Measurements from ENCODE around the gene OTUD4.
A peak's percentile ranks its signal among the peaks of the same experiment; 100 is the strongest.
"Not testable (repeated sequence)": the region's sequence is repeated elsewhere in the genome, so short reads cannot be mapped to it uniquely, and the experiment has no call there.

Gene OTUD4

DNA sequence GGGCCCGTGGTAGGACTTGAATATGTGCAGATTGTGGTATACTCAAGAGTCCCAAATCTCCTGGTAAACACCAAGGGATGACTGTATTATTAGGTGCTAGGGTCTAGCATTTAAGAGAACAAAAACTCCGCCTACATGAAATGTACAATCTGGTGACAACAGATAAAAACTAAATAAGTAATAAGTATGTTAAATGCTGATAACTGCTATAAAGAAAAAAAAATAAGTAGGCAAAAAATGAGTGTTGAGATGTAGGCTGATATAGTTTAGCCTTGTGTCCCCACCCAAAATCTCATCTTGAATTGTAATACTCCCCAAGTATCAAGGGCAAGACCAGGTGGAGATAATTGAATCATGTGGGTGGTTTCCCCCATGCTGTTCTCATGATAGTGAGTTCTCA is 23.4 kb downstream of the OTUD4 start:
- H3K4me3 ChIP-seq (ENCODE audit: low read depth, low read length) = no peak overlapping the region
- no peak overlapping the region for H2AFZ ChIP-seq (ENCODE audit: low read length, unreplicated experiment)
- peaks cover 29% of the 10 kb centered on the region for H3K36me3 ChIP-seq (ENCODE audit: insufficient read depth, low read length)
- no peak overlapping the region for H3K27ac ChIP-seq (ENCODE audit: low read depth, low read length)
- H3K4me1 ChIP-seq (ENCODE audit: control insufficient read depth, insufficient read depth, low read length, unreplicated experiment) = no peaks in the 10 kb centered on the region
- H3K27me3 ChIP-seq (ENCODE audit: insufficient read depth, low read length) = no peaks in the 10 kb centered on the region
- peaks cover 16% of the 10 kb centered on the region for H3K79me2 ChIP-seq (ENCODE audit: control insufficient read depth, insufficient read depth, low read length, unreplicated experiment)

DNA sequence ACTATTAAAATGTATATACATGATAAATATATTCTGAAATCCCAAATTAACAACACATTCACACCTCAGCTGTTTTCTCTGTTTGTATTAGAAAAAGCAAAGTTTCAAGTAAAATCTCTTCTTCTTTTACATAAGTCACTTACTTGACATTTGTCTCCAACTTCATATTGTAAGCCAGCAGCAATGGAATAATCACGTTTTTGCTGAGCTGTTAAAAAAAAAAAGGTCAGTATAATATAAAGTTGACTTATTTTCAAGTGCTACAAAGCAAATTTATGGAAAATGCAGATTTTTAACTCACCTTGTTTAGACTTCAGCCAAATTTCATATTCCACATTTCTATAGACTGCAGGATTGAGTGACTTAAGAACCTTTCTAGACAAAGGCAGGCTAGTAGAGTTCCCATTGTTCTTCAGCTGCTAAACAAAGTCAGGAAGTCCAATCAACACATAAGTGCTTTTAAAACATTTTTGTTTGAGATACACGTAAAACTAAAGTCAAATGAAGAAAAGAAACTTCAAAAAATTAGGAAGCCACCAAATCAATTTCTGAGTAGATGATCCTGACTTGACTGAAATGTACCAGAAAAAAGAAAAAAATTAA is 25.0 kb downstream of the OTUD4 start:
- Histone ChIP-seq H3K4me1 (ENCODE audit: control insufficient read depth, insufficient read depth, low read length, unreplicated experiment) (no peaks in the 10 kb centered on the region), H3K27me3 (ENCODE audit: insufficient read depth, low read length) (no peaks in the 10 kb centered on the region), H3K36me3 (ENCODE audit: insufficient read depth, low read length) (peaks cover 22% of the 10 kb centered on the region), H2AFZ (ENCODE audit: low read length, unreplicated experiment) (no peak overlapping the region), H3K4me3 (ENCODE audit: low read depth, low read length) (no peak overlapping the region), H3K27ac (ENCODE audit: low read depth, low read length) (no peak overlapping the region), H3K79me2 (ENCODE audit: control insufficient read depth, insufficient read depth, low read length, unreplicated experiment) (peaks cover 14% of the 10 kb centered on the region)

DNA sequence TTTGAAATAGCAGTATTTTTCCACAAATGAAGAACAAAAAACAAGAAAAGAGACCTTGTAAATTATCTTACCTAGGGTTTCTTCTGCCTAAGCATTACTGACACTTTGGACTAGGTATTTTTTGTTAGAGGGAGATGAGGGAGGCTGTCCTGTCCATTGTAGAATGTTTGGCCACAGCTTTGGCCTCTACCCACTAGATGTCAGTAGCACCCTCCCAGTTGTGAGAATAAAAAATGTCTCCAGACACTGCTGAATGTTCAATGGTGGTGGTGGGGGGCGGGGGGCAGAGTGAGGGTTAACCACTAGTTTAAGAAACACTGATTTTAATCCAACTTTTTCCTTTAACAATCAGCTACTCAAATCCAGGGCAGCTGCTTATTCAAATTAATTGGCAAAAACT is 25.8 kb downstream of the OTUD4 start:
- no peak overlapping the region for H2AFZ ChIP-seq (ENCODE audit: low read length, unreplicated experiment)
- H3K36me3 ChIP-seq (ENCODE audit: insufficient read depth, low read length) = peaks cover 22% of the 10 kb centered on the region
- no peak overlapping the region for H3K4me3 ChIP-seq (ENCODE audit: low read depth, low read length)
- no peaks in the 10 kb centered on the region for H3K4me1 ChIP-seq (ENCODE audit: control insufficient read depth, insufficient read depth, low read length, unreplicated experiment)
- H3K27me3 ChIP-seq (ENCODE audit: insufficient read depth, low read length) = no peaks in the 10 kb centered on the region
- H3K27ac ChIP-seq (ENCODE audit: low read depth, low read length) = no peak overlapping the region
- peaks cover 12% of the 10 kb centered on the region for H3K79me2 ChIP-seq (ENCODE audit: control insufficient read depth, insufficient read depth, low read length, unreplicated experiment)

DNA sequence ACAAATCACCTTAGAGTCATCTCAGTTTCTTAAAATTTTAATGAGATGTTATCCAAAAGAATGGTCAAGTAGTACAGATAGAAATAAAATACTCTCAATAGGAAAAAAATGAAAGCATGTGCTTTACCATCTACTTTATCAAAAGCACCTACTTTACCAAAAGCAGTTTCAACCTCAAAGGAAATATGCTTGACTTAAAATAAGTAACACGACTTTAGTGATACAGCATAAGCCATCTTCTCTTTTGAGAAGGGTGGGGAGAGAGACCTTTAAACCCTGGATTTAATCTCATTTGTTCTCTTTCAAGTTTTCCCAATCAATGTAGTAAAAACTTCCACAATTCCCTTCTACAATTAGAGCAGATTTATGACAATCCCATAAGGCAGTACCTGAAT is 26.5 kb downstream of the OTUD4 start:
- H3K27me3 ChIP-seq (ENCODE audit: insufficient read depth, low read length) = no peaks in the 10 kb centered on the region
- H2AFZ ChIP-seq (ENCODE audit: low read length, unreplicated experiment) = no peak overlapping the region
- no peaks in the 10 kb centered on the region for H3K4me1 ChIP-seq (ENCODE audit: control insufficient read depth, insufficient read depth, low read length, unreplicated experiment)
- peaks cover 19% of the 10 kb centered on the region for H3K36me3 ChIP-seq (ENCODE audit: insufficient read depth, low read length)
- H3K79me2 ChIP-seq (ENCODE audit: control insufficient read depth, insufficient read depth, low read length, unreplicated experiment) = peaks cover 12% of the 10 kb centered on the region
- H3K27ac ChIP-seq (ENCODE audit: low read depth, low read length) = peak overlapping the region; percentile 22; the same call in 1 of the 2 replicates
- H3K4me3 ChIP-seq (ENCODE audit: low read depth, low read length) = no peak overlapping the region

DNA sequence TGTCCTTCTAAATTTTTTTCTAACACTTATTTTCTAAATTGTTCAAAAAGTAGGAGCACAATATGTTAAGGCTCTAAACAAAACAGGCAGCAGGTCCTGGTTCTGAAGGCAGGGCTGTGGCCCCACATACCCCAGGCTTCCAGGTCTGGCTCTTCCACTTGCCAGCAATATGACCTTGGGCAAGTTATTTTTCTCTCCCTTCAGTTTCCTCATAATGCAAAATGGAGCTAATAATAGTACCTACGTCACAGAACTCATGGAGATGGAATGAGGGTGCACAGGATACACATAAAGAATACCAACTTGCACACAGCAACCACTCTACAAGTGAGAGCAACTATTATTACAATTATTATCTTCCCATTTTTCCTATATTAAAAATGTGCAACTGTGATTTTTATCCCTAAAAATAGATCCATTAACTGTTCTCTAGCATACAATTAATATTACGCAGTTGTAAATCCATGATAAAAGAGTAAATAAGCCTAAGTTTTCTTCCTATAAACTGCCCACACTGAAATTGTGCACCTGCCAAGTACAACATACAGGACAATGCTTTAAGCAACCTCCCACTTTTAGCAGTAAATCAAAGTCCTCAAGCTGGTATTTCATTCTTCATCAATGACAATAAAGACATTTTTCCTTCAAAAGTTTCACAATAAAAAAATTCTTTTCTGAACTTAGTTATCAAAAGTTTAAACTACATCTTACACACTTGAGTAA is 27.0 kb downstream of the OTUD4 start:
- Histone ChIP-seq H3K4me1 (ENCODE audit: control insufficient read depth, insufficient read depth, low read length, unreplicated experiment) (no peaks in the 10 kb centered on the region), H3K4me3 (ENCODE audit: low read depth, low read length) (no peak overlapping the region), H3K27me3 (ENCODE audit: insufficient read depth, low read length) (no peaks in the 10 kb centered on the region), H3K27ac (ENCODE audit: low read depth, low read length) (0 out of 2 replicates have a peak overlapping the region, but pooled peaks have one; percentile 18), H2AFZ (ENCODE audit: low read length, unreplicated experiment) (no peak overlapping the region), H3K36me3 (ENCODE audit: insufficient read depth, low read length) (peaks cover 14% of the 10 kb centered on the region), H3K79me2 (ENCODE audit: control insufficient read depth, insufficient read depth, low read length, unreplicated experiment) (peaks cover 8% of the 10 kb centered on the region)

DNA sequence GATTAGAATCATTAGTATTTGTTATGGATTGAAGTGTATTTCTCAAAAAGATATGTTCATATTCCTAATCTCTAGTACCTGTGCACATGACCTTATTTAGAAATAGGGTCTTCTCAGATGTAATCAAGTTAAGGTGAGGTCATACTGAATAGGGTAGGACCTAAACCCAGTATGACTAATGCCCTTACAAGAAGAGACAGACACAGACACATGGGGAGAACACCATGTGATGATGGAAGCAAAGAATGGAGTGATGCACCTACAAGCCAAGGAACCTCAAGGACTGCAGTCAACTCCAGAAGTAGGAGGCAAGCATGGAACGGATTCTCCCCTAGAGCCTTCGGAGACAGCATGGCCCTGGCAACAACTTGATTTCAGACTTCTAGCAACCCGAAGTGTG is 31.4 kb downstream of the OTUD4 start:
- Histone ChIP-seq H3K4me3 (ENCODE audit: low read depth, low read length) (no peak overlapping the region), H3K4me1 (ENCODE audit: control insufficient read depth, insufficient read depth, low read length, unreplicated experiment) (no peaks in the 10 kb centered on the region), H3K79me2 (ENCODE audit: control insufficient read depth, insufficient read depth, low read length, unreplicated experiment) (peaks cover under 1% of the 10 kb centered on the region), H2AFZ (ENCODE audit: low read length, unreplicated experiment) (no peak overlapping the region), H3K27me3 (ENCODE audit: insufficient read depth, low read length) (no peaks in the 10 kb centered on the region), H3K27ac (ENCODE audit: low read depth, low read length) (no peak overlapping the region), H3K36me3 (ENCODE audit: insufficient read depth, low read length) (peaks cover 33% of the 10 kb centered on the region)

DNA sequence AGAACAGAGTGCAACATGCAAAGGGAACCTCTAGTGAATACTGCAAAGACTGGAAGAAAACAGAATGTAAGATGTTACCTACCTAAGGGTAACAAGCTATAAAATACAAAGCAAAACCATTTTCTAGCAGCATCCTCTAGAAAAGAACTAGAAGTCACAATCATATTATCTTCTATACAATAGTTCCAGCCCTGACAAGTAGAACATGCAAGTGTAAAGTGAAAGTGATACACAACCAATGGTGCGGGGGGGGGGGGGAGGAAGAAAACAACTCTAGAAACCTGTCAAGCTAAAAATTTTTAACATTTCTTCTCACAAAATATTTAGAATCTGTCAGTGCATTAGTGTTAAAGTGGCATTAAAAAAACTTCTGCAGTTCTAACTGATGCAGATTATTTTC is 44.2 kb downstream of the OTUD4 start:
- H3K4me3 ChIP-seq (ENCODE audit: low read depth, low read length); H3K79me2 ChIP-seq (ENCODE audit: control insufficient read depth, insufficient read depth, low read length, unreplicated experiment); H2AFZ ChIP-seq (ENCODE audit: low read length, unreplicated experiment); H3K27me3 ChIP-seq (ENCODE audit: insufficient read depth, low read length); H3K27ac ChIP-seq (ENCODE audit: low read depth, low read length): not testable (repeated sequence)
- Histone ChIP-seq H3K4me1 (ENCODE audit: control insufficient read depth, insufficient read depth, low read length, unreplicated experiment) (peaks cover 17% of the 10 kb centered on the region), H3K36me3 (ENCODE audit: insufficient read depth, low read length) (peaks cover 19% of the 10 kb centered on the region)

DNA sequence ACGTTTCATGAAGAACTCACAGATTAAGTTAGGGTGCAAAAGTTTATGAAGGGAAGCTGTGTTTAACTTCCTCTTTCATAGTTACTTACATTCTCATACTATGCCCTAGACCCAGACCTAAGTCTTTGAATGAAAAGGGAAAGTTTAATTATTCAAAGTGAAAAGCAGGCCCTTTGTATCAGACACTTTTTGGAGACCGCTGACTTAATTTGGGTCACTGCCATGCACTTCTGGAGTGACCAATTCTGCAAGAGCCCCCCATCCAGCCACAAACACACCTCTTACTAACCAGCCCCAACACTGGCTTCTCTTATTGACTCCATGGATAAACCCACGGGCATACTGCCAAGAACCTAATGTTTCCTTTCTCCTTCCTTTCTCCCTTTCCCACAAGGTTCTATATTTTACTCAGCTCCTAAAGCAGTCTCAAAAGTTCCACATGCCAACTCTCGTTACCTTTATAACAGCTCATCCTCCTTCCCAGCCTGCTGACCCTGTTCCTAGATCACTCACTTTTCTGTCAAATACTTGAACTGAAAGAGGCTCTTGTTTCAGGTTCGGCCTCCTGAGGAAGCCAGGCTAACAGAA is 47.8 kb downstream of the OTUD4 start:
- peaks cover 31% of the 10 kb centered on the region for H3K4me1 ChIP-seq (ENCODE audit: control insufficient read depth, insufficient read depth, low read length, unreplicated experiment)
- H3K27ac ChIP-seq (ENCODE audit: low read depth, low read length) = peak overlapping the region; percentile 18; the same call in 1 of the 2 replicates
- no peaks in the 10 kb centered on the region for H3K79me2 ChIP-seq (ENCODE audit: control insufficient read depth, insufficient read depth, low read length, unreplicated experiment)
- H2AFZ ChIP-seq (ENCODE audit: low read length, unreplicated experiment) = no peak overlapping the region
- H3K27me3 ChIP-seq (ENCODE audit: insufficient read depth, low read length) = no peaks in the 10 kb centered on the region
- H3K4me3 ChIP-seq (ENCODE audit: low read depth, low read length) = no peak overlapping the region
- peaks cover 24% of the 10 kb centered on the region for H3K36me3 ChIP-seq (ENCODE audit: insufficient read depth, low read length)

DNA sequence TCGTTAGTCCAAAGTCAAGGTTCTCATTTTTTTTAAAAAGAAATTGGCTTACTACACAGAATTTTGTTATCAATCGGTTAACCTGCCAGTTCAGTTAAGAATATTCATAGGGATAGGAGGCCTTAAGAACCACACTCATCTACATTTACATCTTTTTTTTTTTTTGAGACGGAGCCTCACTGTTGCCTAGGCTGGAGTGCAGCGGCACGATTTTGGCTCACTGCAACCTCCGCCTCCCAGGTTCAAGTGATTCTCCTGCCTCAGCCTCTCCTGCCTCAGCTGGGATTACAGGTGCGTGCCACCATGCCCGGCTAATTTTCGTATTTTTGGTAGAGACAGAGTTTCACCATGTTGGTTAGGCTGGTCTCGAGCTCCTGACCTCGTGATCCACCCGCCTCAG is 48.5 kb downstream of the OTUD4 start:
- H3K4me3 ChIP-seq (ENCODE audit: low read depth, low read length) = no peak overlapping the region
- no peaks in the 10 kb centered on the region for H3K79me2 ChIP-seq (ENCODE audit: control insufficient read depth, insufficient read depth, low read length, unreplicated experiment)
- no peaks in the 10 kb centered on the region for H3K27me3 ChIP-seq (ENCODE audit: insufficient read depth, low read length)
- peak overlapping the region; percentile 55 for H3K27ac ChIP-seq (ENCODE audit: low read depth, low read length)
- peaks cover 26% of the 10 kb centered on the region for H3K36me3 ChIP-seq (ENCODE audit: insufficient read depth, low read length)
- H2AFZ ChIP-seq (ENCODE audit: low read length, unreplicated experiment) = no peak overlapping the region
- H3K4me1 ChIP-seq (ENCODE audit: control insufficient read depth, insufficient read depth, low read length, unreplicated experiment) = peaks cover 31% of the 10 kb centered on the region

DNA sequence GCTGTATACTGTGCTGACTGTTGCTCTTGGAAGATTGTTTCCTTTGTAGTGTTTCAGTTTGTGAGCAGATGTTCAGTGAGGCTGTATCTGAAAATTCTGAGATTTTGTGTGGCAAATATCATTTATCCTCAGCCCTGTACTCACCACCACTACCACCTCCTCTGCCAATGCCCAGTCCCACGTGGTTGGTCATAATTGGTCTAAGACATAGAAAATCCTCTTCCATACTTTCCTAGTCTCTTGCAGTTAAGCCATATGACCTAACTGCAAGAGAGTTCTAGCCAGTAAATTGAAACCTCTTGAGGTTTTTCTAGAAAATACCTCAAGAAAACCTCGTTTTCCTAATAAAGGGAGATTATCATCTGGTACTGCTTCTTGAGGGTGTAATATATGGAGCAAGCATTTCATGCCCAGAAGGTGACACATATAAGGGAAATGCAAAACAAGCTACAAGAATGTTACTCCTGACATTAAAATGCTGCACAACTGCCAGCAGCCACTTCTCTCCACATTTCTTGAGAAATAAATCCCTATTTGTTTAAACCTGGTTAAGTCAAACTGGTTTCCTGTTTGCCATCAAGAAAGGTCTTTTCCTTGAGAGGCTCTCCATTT is 49.5 kb downstream of the OTUD4 start:
- Histone ChIP-seq H3K27ac (ENCODE audit: low read depth, low read length) (peak overlapping the region; percentile 55), H2AFZ (ENCODE audit: low read length, unreplicated experiment) (no peak overlapping the region), H3K4me1 (ENCODE audit: control insufficient read depth, insufficient read depth, low read length, unreplicated experiment) (peaks cover 31% of the 10 kb centered on the region), H3K27me3 (ENCODE audit: insufficient read depth, low read length) (no peaks in the 10 kb centered on the region), H3K79me2 (ENCODE audit: control insufficient read depth, insufficient read depth, low read length, unreplicated experiment) (no peaks in the 10 kb centered on the region), H3K4me3 (ENCODE audit: low read depth, low read length) (no peak overlapping the region), H3K36me3 (ENCODE audit: insufficient read depth, low read length) (peaks cover 29% of the 10 kb centered on the region)
